Hepatocyte (in vitro differentiated cells): Measurements from ENCODE around the gene FBLN2.

Experiments used
- CTCF ChIP-seq: fragments of 200-600 bp; sonication (generic); IDR thresholded peaks from 2 replicates; pipeline ENCODE4 v1.5.1; 2016; ENCODE audit warnings: antibody characterized with exemption, mild to moderate bottlenecking; ENCODE audit not compliant: poor library complexity
- EZH2phosphoT487 ChIP-seq: fragments of 200-600 bp; sonication (generic); IDR thresholded peaks from one replicate; pipeline ENCODE4 v1.6.1; 2018; ENCODE audit warnings: antibody characterized with exemption, mild to moderate bottlenecking, low read depth, moderate library complexity; ENCODE audit not compliant: unreplicated experiment, severe bottlenecking

GRCh38 chr3:13517253-13517977 is 31.5 kb upstream of the FBLN2 start:
- no peak for TF ChIP-seq CTCF
- TF ChIP-seq EZH2phosphoT487, result no peak
